ENCODE data around the gene PITRM1.
"Not testable (repeated sequence)": the region's sequence is repeated elsewhere in the genome, so short reads cannot be mapped to it uniquely, and the experiment has no call there.

Gene PITRM1

GRCh38 chr10:3172446-3173170 lies at the start of gene PITRM1:
Gene PITRM1 (minus strand): TSS chr10:3172782. CDS start chr10:3172772, 10 bp downstream.
- peak; percentile 99 to 100 (median 100) for DNase-seq

- no peak for DNase-seq
These were observed 49.5 kb upstream of the PITRM1 start for GRCh38 chr10:3222068-3222467.

- DNase-seq = not testable (repeated sequence)
These were observed 49.0 kb upstream of the PITRM1 start for GRCh38 chr10:3221601-3222000.

DNA sequence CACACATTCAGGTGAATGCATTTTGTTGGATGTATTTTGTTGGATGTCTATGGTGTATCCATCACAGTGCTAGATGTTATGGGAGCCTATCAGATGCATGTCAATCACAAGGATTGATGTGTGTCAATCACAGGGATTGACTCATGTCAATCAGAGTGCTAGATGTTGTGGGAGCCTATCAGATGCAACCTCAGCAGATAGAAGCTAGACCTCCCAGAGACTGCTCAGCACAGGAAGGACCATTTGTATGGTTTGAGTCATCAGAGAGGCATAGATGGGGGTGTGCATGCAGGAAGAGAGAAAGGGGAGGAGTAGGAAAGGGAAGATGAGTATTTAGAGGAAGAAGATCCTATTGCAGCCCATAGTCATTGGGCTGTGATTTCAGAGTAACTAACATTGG lies 48.3 kb upstream of the PITRM1 start:
- DNase-seq = no peak

- DNase-seq = not testable (repeated sequence)
These were observed 46.5 kb upstream of the PITRM1 start for GRCh38 chr10:3219021-3219628.

DNA sequence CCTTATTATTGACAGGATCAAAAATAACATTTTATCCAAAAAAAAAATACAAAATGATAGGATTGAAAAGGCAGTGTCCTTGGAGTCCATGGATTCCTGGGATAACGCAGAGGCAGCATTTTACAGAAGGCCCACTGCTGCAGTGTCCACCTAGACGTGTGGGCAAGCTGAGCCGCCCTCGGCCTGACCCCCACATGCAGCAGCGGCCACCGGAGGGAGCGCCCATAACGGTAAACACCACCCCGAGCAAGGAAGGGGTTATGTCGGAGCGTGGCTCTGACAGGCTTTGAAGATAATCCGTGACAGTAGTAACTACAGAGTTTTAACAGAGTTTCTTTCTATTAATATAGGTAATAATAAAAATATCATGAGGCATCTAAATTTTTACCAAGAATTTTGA lies 45.3 kb upstream of the PITRM1 start:
- DNase-seq = no peak

- DNase-seq = no peak
These were observed 44.7 kb upstream of the PITRM1 start for GRCh38 chr10:3217301-3217700.

- DNase-seq = no peak
These were observed 42.7 kb upstream of the PITRM1 start for GRCh38 chr10:3215153-3215775.

DNA sequence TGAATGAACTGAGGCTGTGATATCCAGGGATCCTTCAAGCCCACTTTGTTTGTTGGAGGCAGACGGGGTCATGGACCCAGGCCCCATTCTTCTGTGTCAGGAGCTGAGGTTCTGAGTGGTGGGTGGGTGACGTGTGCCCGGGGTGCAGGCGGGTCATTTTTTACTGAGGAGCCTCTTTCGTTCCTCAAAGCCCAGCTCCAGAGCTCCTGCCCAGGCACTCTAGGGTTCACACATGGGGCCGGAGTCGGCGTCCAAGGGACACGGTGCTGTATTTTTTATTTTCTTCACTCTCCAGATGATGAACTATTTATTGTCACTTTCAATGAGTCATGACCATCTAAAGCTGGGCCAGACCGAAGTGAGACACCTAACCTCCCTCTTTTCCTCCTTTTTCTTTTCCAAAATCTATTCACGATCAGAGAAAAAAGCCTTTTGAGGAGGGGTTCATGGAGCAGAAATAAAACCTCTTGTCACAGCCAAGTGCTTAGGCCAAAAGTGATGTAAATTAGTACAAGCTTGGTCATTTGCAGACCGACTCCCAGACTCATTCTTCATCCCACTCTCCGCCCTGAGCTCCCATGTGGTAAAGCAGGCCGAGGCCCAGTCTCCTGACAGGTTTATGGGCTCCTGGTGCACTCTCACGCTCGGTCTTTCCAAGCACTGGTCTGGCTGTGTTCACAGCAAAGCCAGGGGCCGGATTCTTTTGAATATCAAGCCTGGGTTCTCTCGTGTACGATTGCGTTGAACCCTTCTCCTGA lies 41.4 kb upstream of the PITRM1 start:
- no peak for DNase-seq

- no peak for DNase-seq
These were observed 40.6 kb upstream of the PITRM1 start for GRCh38 chr10:3213208-3213607.

- no peak for DNase-seq
These were observed 37.8 kb upstream of the PITRM1 start for GRCh38 chr10:3210251-3210877.

DNA sequence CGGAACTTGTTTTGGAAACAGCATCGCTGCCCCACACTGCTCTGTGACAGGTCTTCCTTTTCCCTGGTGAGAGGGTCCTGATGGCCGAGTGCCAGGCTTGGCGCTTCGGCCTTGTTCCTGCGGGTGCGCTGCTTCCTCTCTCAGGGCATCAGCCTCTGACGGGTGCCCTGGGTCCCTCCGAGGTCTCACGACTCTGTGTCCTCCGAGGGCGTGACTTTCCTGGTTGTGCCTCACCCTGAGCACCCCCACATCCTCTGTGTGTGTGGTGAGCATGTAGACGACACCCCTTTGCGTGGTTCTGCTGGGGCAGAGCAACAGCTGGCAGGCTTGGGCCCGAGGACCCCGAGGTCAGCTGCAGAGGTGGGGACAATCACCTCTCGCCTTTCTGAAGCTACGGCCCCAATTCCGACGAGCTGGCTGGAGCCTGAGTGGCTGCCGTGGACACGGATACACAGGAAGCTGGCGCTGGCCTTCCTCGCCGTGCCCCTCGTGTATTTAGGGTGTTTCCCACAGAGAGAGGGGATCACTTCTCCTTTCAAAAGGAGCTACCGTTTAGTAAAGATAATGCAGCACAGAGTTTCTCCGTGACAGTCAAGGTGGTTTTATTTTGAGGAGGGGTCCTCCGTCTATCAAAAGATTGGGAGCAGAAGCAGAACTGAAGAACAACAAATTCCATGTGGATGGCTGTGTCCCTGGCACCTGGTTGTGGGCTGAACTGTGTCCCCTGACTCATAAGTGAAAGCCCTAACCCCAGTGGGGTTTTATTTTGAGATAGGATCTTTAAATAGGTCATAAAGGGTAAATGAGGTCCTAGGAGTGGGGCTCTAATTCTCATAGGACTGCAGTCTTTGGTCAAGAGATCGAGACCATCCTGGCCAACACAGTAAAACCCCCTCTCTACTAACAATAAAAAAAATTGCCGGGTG lies 36.2 kb upstream of the PITRM1 start:
- DNase-seq = no peak

DNA sequence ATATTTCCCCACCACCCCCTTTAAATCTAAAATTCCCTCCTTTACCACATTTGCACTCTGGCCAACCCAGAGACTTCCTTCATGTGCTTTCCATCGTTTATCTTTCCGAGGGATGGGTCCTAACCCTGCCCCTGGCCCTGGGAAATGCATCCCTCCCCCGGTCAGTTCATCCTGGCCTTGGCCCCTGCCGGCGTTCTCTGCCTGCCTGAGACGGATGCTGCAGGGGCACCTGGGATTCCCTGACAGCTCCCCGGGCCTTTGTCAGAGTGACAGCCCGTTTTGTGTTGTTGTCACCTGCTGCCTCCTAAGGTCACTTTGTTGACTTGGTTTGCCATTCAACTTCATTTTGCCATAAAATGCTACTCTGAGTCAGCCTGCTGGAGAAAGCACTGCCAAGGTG lies 34.8 kb upstream of the PITRM1 start:
- no peak for DNase-seq

GRCh38 chr10:3206511-3207157 lies 34.1 kb upstream of the PITRM1 start:
- no peak for DNase-seq

- no peak for DNase-seq
These were observed 31.4 kb upstream of the PITRM1 start for GRCh38 chr10:3203972-3204371.

DNA sequence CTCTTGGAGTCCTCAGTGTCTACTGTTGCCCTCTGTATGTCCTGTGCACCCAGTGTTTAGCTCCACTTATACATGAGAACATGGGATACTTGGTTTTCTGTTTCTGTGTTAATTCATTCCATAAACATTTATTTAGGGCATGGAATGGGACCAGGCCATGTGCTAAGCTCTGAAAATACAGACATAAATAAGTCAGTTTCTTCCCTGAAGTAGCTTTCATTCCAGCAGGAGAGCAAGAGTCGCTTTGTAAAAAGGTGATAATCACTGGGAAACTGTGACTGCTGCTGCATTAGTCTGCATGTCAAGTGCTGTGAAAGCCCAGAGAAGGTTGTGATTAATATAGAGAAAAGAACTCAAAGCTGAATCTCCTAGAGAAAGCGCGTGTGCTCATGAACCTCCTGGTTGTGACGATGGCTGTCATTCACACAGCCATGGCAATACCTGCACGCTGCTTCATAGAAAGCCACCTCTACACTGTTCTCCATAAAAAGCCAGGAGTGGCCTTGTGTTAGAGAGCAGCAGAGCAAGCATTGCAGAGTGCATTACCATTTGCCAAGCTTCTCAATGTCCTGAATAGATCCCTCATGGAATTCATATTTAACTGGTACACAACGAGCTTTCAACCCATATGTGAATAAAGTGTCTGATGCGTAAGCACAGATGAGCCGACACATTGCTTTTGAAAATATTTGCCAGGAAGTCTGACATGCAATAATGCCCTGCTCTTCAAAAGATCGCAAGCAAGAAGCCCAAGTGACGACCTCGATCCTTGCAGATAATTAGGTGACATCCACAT lies 30.6 kb upstream of the PITRM1 start:
- no peak for DNase-seq

DNA sequence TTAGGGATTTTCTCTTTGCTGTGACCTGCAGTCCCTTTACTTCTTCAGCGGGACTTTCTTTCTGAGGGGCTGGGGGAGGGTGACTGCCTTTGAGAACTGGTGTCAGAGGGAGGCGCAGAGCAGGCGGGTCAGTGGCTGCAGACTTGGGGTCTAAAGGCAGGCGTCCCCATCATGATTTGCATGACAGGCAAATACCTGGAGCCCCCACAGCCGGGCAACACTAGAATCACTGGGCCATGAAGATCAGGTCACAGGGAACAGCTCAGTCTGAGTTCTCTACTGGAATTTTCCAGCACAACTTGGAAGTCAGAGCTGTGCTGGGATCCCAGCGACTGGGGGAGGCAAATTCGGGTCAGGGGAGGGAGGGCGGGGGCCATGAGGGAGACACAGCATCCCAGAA lies 29.2 kb upstream of the PITRM1 start:
- DNase-seq = no peak

- DNase-seq = no peak
These were observed 26.9 kb upstream of the PITRM1 start for GRCh38 chr10:3199488-3199887.

GRCh38 chr10:3198900-3199299 lies 26.3 kb upstream of the PITRM1 start:
- DNase-seq = no peak

- peak; percentile 11 to 57 (median 22) for DNase-seq
These were observed 24.9 kb upstream of the PITRM1 start for GRCh38 chr10:3197348-3198003.

Data from activated CD4-positive, CD25-positive, alpha-beta regulatory T cell (primary cell).